ENCODE results near the gene SIGMAR1.

The SIGMAR1 gene

GRCh38 chr9:34603610-34604231 is 33.9 kb downstream of the SIGMAR1 start:
- peak; percentile 70 to 79 for DNase-seq (ENCODE audit: low read depth in 2 of 2)

GRCh38 chr9:34601937-34602573 is 35.5 kb downstream of the SIGMAR1 start:
- no peak for DNase-seq (ENCODE audit: low read depth in 2 of 2)

- DNase-seq (ENCODE audit: low read depth in 2 of 2) = no peak
Measured at GRCh38 chr9:34600908-34601307, 36.7 kb downstream of the SIGMAR1 start.

DNA sequence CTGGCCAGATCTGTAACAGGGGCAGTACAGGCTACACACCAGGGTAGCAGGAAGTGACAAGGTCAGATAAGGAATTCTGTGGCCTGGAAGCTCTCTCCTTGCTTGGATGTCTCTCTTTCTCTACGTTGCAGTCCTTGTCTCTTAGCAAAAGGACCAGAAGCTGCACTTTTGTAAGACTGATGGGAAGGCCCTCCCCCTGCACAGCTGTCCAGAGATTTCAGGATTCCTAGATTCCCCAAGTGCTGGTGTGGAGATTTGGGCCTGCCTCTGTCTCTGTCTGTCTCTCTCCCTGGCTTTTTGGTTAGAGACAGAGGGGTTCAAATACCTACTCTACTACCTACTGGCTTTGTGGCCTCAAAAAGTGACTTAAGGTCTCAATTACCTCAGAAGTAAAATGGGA is 38.0 kb downstream of the SIGMAR1 start:
- DNase-seq (ENCODE audit: low read depth in 2 of 2) = no peak

DNA sequence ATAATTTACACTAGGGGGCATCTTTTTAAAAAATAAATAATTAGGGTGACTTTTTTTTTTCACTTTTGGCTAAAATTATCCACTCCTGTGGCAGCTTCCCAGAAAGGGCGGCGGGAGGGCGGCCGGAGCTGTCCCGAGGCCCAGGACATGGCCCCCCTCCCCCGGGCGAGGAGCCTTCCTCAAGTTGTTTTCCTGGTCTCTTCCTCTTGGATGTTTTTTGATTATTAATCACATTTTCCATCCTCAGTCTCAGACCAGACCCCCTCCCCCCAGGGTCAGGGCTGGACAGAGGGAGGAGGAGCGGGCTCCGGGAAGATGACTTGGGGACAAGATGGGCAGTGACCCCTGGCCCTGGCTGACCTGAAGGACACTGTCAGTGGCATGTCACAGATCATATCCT is 43.4 kb downstream of the SIGMAR1 start:
- DNase-seq (ENCODE audit: low read depth in 2 of 2) = no peak

DNA sequence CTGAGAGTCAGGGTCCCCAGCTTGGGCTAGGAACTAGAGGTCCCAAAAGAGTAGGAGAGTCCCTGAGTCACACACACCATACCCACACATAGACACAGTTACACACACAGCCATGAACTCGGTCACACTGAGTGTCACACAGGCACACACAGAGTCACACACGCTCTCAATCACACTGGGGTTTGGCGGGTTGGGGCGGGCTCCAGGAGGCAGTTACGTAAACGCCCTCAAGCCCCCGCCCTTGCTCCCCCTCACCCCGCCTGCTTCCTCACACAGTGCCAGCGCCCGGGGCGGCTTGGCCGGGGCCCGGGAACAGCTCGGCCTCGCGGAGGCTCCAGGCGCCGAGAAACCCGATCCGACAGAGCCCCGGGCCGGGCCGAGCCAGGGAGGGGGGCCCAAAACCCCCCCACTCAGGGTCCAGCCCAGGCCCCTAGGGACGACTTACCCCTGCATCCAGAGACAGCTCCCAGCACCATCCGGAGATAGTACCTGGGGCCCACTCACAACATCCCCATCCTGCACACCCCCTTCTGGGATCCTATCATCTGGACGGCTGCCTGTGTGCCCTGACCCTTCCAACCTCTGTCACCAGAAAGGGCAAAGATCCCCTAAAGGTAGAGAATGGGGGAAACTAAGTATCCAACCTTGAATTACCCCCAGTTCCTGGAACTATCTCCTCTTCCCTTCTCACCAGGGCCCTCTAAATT is 44.5 kb downstream of the SIGMAR1 start:
- DNase-seq (ENCODE audit: low read depth in 2 of 2) = no peak

- no peak for DNase-seq (ENCODE audit: low read depth in 2 of 2)
Measured at GRCh38 chr9:34591917-34592866, 45.4 kb downstream of the SIGMAR1 start.

GRCh38 chr9:34591248-34591916 is 46.2 kb downstream of the SIGMAR1 start:
- DNase-seq (ENCODE audit: low read depth in 2 of 2) = peak; percentile 77 to 83

GRCh38 chr9:34590381-34591247 is 47.0 kb downstream of the SIGMAR1 start:
- no peak for DNase-seq (ENCODE audit: low read depth in 2 of 2)

DNA sequence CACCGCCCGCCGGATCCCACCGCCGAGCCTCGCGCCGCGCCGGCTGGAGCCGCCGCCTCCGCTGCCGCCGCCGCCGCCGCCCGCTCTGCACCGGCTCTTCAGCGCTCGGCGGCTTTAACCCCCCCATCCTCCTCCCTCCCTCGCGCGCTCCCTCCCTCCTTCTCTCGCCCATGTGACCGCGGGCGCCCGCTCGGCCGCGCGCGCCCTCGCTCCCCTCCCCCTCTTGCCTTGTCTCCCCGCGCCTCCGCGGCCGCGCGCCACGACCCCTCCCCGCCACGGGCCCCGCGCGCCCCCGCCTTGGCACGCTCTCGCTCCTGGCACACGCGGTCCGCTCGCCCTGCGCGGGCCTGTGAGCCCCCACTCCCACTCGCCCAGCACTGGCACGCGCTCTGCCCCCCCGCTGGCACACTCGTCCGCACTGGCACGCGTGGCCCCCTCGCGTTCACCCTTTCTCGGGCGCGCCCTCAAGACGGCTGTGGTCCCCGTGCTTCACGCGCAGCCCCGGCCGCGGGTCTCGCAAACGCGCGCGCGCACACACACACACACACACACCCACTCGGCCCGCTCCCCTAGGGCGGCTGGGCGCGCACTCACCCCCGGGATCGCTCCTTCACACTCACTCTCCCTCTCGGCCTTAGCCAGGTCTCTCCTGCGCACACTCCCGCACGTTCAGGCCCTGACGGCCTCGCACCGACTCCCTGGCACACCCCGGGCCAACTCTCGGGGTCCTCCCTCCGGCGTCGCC is 47.8 kb downstream of the SIGMAR1 start, which contains the start of gene CNTFR:
TSS of gene CNTFR (minus strand) at position 89 of the 745 bp plus-strand sequence. CDS start 20,743 bp downstream, outside the sequence.
- DNase-seq (ENCODE audit: low read depth in 2 of 2) = no peak

GRCh38 chr9:34588671-34589635 is 48.6 kb downstream of the SIGMAR1 start:
- DNase-seq (ENCODE audit: low read depth in 2 of 2) = no peak

- no peak for DNase-seq (ENCODE audit: low read depth in 2 of 2)
Measured at GRCh38 chr9:34587271-34587670, 50.3 kb downstream of the SIGMAR1 start.

DNA sequence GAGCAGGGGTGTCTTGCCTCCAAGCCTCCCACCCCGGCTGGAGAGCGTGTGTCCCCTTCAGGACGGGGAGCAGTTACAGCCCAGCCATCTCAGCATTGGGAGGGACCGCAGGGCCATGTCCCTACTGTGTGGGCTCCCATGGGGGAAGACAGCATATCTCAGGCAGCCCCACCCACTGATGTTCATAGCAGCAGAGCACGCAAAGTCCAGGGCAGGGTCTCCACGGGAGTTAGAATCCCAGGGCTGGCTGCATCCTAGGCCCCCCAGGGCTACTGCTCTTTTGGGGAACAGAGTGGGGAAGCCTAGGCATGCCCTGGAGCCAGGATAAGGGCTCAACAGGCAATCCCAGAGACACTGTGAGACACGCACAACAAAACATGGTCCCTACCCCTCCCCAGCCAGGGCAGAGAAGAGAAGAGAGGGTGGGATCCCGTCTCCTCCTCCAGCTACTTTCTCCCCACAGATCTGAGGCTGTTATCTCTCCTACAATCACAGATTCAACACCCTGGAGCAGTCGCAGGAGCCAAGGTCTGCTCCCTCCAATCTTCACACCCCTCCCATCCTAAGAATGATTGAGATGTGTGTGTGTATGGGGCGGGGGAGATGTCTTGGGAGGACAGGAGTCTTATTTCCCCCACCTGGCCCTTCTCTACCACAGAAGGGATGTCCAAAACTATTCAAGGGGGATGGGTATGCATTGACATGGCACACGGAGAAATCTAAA is 51.5 kb downstream of the SIGMAR1 start:
- no peak for DNase-seq (ENCODE audit: low read depth in 2 of 2)

DNA sequence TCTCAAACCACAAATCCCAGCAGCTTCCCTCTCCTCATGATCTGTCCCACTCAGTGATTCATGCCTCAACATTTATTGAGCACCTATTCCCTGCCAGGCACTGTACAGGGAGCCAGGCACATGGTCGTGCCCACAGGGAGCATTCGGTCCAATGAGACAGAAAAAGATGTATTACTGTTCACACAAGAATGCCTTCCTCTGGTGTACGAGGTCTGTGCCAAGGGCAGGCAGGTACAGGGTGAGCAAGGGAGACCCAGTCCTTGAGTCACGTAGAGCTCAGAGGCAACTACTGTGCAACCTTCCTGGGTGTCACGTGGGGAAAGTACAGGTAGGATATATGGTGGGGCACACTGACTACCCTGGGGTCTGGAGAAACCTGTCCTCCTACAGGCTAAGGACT is 52.6 kb downstream of the SIGMAR1 start:
- no peak for DNase-seq (ENCODE audit: low read depth in 2 of 2)
